GM20431 (cell line): Measurements from ENCODE around the gene GRB10.

Experiments
- in situ Hi-C: fragments of 300-500 bp; cut with MseI, MboI; formaldehyde crosslinking; loops from one replicate; pipeline ENCODE4 v1.15.0; 2020; ENCODE audit warnings: low sequenced_read_pairs; ENCODE audit not compliant: unreplicated experiment

Gene GRB10

DNA sequence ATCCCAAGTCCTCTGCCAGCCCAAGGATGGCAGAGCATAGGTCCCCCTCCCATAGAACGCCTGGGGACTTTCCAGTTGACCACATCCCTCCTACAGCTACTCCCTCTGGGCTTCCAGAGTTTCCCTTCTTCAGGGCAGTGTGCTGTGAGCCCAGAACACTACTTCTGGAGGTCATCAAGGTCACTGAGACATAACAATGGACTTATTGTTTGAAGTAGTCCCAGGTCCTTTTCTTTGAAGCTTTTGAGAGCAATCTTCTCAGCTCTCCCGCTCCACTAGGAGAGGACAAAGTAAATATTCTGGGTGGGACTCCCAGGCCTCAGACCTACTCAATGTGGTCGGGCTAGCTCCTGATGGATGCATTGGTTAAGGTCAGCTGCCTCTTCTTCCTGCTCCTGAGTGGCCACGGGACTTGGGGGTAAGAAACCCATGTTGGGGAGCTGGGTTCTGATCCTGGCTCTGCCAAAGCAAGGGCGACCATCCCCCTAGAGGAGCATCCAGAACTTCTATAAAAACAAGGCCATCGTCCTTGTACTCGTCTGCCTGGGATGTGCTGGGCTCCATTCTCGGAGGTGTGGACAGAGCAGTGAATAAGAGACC is 134.0 kb downstream of the GRB10 start:
- in situ Hi-C loops, result no loop called here

DNA sequence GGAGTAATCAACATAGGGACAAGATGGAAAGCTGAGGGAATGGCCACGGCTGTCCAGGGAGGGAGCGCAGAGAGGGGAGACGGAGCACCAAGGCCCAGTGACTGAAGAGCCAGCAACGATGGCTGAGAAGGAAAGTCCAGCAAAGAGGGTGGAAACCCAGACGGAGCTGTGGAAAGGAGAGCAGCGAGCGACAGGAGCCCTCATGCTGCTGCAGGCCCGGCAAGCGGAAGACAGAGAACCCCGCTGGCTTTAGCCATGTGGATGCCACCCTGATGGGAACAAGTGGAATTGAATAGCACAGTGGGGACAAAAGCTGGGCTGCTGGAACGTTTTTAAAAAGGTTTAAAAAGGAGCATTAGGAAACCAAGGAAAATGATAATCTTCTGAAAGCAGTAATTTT is 134.6 kb downstream of the GRB10 start:
- in situ Hi-C loops, result no loop called here

DNA sequence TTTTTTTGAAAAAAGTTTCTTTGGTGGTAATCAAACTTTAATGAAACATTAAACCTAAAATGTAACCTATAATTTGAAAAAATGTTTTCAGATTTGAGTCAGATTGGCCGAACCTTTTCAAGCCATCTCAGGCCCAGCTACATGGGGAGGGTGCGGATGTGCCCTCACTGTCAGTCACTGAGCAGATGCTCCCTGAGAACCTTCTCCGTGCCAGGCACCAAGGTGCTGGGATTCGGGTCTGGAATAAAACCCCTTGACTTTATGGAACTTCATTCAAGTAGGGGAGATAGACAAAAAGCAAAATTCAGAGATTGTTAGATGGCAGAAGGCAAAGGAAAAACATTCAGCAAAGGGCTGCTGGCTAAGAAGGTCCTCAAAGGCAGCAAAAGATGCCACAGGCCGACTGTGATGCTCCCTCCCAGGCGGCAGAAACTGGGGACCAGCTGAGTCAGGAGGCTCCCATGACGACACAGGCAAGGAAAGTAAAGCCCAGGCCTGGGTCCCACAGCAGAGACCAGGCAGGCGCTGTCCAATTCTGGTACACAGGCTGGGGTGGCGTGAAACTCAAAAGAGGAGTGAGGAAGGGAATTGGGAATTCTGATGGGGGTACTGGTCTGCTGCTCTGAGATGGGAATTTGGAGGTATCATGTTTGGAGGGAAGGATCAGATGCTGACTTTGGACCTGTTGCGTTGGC is 135.3 kb downstream of the GRB10 start:
- in situ Hi-C loops, result no loop called here

DNA sequence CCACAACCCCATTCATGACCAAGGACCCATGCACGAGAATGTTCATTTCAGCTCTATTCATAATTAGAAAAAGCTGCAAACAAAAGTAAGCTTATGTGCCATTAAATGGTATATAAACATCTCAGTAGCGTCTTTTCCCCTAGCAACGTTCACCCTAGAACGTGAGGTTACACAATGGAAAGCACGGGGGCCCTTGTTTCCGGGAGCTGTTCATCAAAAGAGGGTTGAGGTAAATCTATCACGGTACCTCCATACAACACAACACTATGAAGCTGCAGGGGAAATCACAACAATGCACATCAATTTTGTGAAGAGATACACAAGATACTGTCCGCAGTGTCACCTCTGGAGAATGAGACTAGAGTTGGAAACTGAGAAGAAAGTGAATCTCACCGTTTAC is 136.6 kb downstream of the GRB10 start:
- in situ Hi-C loops, result no loop called here

DNA sequence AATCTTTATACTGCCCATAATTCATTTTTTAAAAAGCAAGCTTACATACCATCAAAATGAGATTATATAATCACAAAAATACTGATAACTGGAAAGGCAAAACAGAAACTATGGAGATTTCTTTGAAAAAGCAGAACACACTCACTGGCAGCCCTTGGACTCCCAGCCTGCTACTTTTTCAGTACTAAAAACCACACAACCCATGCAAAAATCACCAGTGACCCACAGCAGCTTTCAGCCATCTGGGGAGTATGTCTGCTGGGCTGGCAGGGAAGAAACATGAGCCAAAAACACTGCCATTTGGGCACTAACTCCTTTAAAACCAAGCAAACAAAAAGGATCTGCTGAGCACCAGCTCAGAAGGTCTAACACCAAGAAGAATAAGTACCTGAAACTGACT is 137.5 kb downstream of the GRB10 start:
- in situ Hi-C loops, result no loop called here

DNA sequence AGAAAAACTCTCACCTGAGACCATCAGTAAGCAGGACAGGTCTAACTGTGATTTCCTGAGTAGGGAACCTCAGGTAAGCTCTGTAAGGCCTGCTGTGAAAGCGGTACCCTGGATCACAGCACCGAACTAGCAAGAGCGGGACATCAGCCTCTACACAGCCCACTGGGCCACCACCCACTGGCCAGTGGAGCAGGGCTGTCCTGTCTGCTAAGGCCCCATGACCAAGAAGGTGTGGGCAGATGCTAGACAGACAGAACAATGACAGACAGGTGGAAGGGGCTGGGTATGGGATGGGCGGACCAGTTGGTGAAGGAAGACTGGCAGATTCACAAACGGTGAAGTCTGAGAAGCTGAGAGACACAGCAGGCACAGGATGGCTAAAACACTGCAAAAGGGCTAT is 138.1 kb downstream of the GRB10 start:
- in situ Hi-C loops, result no loop called here

DNA sequence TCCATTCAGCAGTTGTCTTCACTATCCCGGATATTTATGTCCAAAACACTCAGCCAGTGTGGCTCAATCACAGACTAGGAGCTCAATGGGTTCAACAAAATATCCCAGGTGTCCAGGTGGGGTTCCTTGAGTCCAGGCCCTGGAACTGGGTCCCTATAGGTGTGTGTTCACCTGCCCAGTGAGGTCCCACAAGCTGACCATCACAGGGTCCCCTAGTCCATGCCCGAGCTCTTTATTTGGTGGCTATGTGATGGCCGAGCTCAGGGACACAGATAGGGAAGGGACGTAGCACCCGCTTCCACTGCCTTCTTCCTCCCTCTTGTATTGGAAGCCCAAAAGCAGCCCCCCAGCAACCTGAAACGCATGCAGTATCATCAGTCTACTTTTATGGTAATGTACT is 138.6 kb downstream of the GRB10 start:
- in situ Hi-C loops, result no loop called here

DNA sequence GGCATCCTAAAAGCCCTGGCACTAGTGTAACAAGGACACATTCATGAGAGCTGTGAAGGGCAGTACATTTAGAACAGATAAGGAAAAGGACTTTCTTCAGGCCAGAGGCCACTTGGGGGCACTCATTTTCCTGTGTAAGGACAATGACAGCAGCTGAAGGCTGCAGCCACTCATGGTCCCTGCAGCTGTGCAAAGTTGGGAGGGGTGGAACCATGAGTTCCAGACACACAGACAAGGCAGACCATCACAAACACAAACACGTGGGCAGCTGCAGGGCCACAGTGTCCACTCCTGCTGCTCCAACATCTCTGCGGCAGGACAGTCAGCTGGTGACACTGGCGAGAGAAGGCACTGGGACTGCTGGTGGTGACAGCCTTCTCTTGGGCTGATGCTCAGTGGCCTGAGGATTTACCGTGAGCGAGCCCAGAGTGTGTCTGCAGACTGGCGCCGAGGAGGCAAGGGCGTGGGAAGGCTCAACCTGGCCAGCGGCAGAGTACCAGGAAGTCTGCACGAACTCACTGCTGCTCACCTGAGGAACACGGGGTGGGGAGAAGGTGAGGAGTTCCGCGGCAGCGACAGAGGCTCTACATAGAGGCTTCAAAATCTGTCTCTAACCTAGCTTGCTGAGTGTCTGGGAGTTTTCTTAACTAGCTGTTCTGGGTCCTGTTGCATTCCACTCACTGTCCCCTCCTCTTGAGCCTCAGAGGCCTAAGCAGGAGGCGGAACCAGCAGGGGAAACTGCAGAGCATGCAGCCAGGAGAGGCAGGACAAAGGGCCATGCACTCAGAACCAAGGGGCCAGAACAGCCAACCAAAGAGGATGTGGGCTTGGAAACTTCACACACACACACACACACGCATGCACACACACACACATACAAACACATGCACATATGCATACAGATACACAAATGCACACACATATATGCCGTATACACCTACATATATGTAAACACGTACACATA is 141.0 kb downstream of the GRB10 start:
- in situ Hi-C loops, result no loop called here

DNA sequence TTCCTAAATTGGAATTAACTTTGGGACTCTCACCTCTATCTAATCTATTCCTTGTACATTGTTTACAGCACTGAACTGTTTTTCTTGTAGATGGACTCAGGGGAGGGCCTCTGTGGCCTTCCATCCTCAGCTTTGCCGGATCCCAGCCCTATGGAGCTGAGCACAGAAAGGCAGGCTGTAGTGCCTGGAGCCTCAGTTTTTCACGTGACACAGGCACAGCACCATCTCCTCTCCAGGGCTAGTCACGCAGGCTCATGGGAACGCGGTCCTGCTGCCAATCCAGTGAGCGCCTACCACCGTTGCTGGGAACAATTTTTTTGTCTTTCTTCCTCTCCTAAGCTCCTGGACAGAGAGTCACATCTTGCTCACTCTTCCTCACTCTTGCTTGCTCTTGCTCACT is 141.9 kb downstream of the GRB10 start:
- in situ Hi-C loops, result no loop called here

DNA sequence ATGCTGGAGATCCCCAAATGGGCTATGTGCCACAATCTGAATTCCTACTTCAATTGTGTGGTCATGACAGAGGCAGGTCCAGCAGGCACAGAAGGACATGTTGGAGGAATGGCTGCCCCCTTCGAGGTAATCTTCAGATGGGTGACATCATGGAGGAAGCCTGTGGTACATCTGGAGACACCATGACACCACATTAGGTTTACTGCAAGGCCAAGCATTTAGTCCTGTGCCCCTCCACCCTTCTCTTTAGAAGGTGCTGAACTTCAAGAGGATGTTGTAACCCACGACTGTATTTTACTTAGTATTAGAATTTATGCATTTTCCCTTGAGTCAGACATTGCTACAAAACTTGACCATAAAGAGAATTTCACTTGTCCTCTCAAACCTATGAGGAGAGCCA is 142.4 kb downstream of the GRB10 start:
- in situ Hi-C loops, result no loop called here

DNA sequence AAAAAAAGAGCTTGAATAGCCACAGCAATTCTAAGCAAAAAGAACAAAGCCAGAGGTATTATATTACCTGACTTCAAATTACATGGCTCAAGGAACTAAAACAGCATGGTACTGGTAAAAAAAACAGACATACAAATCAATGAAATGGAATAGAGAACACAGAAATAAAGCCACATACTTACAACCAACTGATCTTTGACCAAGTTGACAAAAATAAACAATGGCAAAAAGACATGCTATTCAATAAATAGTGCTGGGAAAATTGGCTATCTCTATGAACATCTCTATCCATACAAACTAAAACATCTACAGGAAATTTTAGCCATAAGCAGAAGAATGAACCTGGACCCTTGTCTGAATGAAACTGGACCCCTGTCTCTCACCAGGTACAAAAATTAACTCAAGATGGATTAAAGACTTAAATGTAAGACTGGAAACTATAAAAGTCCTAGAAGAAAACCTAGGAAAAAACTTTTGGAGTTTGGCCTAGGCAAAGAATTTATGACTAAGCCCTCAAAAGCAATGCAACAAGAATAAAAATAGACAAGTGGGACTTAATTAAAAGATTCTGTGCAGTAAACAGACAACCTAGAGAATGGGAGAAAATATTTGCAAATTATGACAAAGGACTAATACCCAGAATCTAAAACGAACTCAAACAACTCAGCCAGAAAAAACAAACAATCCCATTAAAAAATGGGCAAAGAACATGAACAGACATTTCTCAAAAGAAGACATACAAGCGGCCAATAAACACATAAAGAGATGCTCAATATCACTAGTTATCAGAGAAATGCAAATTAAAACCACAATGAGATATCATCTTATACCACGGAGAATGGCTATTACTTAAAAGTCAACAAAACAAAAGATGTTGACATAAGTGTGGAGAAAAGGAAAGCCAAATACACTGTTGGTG is 144.7 kb downstream of the GRB10 start:
- in situ Hi-C loops, result no loop called here

DNA sequence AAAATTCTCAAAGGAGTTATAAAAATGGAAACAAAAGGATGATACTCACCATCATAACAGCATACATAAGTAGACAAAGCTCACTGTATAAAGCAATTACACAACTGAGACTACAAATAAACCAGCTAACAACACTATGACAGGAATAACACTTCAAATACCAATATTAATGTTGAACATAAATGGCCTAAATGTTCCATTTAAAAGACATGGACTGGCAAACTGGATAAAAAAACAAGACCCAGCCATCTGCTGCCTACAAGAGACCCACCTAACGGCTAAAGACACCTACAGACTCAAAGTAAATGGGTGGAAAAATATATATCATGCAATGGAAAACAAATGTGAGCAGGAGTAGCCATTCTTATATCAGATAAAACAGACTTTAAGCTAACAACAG is 148.3 kb downstream of the GRB10 start:
- in situ Hi-C loops, result no loop called here

DNA sequence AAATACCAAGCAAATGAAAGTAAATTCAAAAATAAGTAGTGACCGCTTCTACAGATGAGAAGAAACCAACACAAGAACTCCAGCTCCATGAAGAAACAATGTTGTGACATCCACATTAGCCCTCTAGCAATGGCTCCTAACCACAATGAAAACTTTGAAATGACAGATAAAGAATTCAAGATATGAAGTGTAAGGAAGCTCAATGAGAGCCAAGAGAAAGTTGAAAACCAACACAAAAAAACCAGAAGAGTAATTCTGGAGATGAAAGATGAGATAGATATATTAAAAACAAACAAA is 149.3 kb downstream of the GRB10 start:
- in situ Hi-C loops, result no loop called here

DNA sequence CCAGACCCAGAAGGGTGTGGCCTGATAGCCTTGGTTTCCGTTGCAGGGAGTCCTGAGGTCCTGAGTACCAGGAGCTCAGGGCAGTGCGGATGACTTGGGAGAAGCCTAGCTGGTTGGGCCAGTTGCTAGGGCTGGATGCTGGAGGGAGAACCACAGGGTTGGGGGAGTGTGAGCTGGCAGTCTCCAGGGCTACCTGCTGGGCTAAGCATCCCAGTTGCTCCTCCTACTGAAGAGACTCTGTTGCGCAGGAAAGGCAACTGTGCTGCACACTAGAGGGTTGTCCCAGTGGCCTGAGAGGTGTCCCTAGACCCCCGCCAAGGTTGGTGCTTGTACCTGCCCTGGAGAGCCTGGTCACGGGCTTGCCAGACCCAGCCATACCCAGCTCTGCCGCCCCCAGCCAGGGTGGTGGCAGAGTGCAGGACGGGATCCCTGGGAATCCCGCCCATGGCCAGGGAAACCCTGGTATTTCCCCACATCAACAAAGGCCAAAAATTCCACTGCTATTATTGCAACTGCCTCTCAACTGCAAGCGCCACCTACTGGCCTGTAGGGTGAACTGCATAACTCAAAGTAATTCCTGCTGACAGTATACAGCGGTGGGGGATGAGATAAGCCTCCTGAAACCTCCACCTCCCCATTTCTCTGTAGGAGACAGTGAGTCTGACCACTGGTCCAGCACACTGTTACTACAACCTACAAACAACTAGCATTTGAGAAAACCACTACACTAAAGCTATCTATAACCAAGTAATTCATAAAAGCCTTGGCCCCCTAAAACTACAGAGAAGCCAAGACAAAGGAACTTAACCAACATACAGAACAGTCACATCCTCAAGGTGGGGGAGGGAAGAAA is 149.9 kb downstream of the GRB10 start:
- in situ Hi-C loops, result no loop called here

DNA sequence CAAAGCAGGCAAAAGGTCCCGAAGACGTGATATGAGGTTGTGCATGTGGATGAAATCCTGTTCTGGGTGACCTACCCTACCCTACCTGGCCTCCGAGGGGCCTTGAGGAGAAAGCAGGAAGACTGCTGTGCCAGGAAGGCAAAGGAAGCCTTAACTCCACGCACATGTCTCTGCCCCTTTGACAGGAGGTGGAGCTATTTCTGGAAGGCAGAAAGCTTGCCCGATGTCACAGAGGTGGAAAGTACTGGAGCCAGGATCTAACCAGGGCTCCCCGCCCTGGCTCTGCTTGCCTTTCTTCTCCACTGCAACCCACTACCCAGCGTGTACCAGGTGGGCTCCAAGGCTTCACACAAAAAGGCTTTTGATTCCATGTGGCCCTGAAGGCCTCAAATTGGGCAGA is 151.1 kb downstream of the GRB10 start:
- in situ Hi-C loops, result no loop called here

DNA sequence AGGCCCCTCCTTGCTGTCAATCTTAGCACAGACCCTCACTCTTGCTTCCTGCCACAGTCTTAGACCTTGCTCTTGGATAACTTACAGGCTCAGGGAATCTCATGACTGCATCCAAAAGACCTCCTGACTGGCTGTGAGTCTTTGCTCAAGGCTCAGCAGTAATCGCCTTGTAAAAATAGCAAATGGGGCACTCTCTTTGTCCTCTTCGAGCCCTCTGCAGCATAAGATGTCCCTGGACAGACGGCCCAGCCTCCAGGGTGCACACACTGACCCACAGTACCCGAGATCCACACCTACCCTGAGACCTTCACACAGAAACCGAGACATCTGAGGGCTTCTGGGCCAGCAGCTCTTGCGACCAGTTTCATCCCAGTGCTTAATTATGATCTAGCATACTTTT is 151.6 kb downstream of the GRB10 start:
- in situ Hi-C loops, result no loop called here

DNA sequence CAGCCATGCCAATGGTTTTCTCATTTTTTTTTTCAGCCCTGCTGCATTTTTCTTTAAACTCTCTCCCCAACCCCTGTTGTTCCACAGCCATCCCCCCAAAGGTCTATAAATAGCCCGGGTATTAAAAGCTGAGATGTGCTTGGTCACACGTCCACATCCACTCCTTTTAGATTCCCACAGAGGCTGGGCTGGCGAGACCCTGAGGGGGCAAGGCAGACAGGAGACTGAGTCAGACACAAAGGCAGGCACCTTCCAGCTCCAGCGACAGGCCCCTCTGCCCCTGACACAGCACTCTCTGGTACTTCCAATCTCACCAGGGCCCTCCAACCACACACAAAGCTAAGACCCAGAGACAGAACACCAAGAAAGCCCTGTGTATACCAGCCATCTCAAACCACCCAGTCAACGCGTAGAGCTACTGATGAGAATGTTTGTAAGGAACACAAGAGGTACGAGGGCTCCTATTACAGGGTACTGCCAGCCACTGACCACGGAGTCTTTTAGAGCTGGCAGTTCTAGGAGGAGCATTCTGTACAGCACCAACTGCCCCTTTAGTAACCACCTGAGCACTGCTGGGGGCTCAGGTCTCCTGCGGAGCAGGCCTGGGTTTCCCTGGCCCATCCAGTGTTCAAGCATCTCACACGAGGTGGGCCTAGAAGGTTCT is 153.3 kb downstream of the GRB10 start:
- in situ Hi-C loops, result no loop called here

DNA sequence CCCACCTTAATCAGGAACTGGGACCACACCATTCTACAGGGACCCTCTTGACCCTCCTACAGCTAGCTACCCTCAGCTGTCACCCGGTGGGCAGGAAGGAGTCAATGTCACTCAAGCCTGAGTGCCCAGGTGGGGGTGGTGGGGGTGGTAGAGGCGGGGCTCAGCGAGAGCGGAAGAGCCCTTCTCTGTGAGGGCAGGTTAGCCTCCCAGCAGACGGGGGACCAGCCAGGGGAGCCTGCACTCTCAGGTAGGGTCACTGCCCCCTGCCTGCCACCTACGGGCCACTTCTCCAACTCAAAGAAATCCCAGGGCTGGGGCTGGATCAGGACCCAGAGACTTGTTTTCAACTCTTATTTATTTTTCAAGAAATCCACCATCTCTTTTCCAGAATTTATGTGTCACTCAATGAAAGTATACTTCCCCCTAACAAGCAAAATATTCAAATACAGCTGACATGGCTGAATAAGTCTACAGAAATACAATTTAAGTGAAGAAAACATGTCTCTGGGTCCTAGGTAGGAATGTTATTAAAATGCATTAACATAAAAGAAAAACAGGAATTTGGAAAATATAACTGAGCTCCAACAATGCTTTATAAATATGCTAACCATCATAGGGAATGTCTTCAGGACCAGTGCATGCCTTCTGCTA is 154.1 kb downstream of the GRB10 start:
- in situ Hi-C loops, result no loop called here
